ENCODE data around the gene NME5. TPM values are rescaled to one million over a fixed set of nuclear protein-coding genes. Genes with fewer than 3 reads are reported as not detected.

The NME5 gene
- total and polyA plus RNA-seq, 2 of the 13 experiments (the other 11 are each of a cell fraction or from before 2014, with no cell fraction given), result 0.18 TPM; not detected in 1

- BruUV-seq (replicated peaks), result TSS peak; percentile 77
- ATAC-seq, result peak; percentile 20
- TF ChIP-seq ZBED4 (CRISPR knock-in tag; IDR thresholded peaks at IDR 0.05; ENCODE audit: borderline replicate concordance) (no peak), MEF2D (CRISPR knock-in tag; IDR thresholded peaks at IDR 0.05) (0 out of 2 replicates have a peak, but pooled peaks have one; percentile 25), ZNF777 (CRISPR knock-in tag; IDR thresholded peaks at IDR 0.05) (0 out of 2 replicates have a peak, but pooled peaks have one; percentile 17), CHCHD3 (CRISPR knock-in tag; IDR thresholded peaks at IDR 0.05) (0 out of 2 replicates have a peak, but pooled peaks have one; percentile 53), ZNF687 (CRISPR knock-in tag; IDR thresholded peaks at IDR 0.05) (peak; percentile 8; the same call in 1 of the 2 replicates), ZNF746 (CRISPR knock-in tag; IDR thresholded peaks at IDR 0.05) (0 out of 2 replicates have a peak, but pooled peaks have one; percentile 4), NFE2L1 (CRISPR knock-in tag; IDR thresholded peaks at IDR 0.05; ENCODE audit: borderline replicate concordance) (no peak), REL (CRISPR knock-in tag; conservative IDR thresholded peaks at IDR 0.05) (0 out of 2 replicates have a peak, but pooled peaks have one; percentile 18), ZBTB43 (CRISPR knock-in tag; conservative IDR thresholded peaks at IDR 0.05) (0 out of 2 replicates have a peak, but pooled peaks have one; percentile 25), HMGXB4 (CRISPR knock-in tag; IDR thresholded peaks at IDR 0.05; ENCODE audit: borderline replicate concordance in 1 of 2, low read depth in 1 of 2) (no peak)
Observed at GRCh38 chr5:138179277-138179857, 40.1 kb upstream of the NME5 start.

More at GRCh38 chr5:138179277-138179857, 40.1 kb upstream of the NME5 start:
- Histone ChIP-seq H3K4me1 (ENCODE audit: insufficient read depth, low read length) (peaks cover 36% of the 10 kb centered on the region), H3K9ac (ENCODE audit: insufficient read depth, low read depth, low read length) (peak overlapping the region; percentile 83), H3K79me2 (ENCODE audit: insufficient read depth, low read length) (peaks cover 37% of the 10 kb centered on the region), H3K9me3 (ENCODE audit: low read length) (no peaks in the 10 kb centered on the region), H3K27ac (ENCODE audit: extremely low read length, insufficient read depth, low read length) (peak overlapping the region; percentile 96), H2AFZ (ENCODE audit: low read length) (no peak overlapping the region), H3K4me3 (replicated peaks in 1 of 3; ENCODE audit: insufficient read depth in 1 of 3, low read depth in 2 of 3, low read length in 3 of 3) (peak overlapping the region; percentile 63 to 92 (median 87)), H3K4me2 (ENCODE audit: low read depth, low read length) (peak overlapping the region; percentile 94), H3K36me3 (replicated peaks in 1 of 2; ENCODE audit: control insufficient read depth in 1 of 2, insufficient read depth in 2 of 2, low read length in 2 of 2) (peaks cover 17 to 40% of the 10 kb centered on the region in 2 experiments), H3K27me3 (ENCODE audit: control insufficient read depth in 1 of 2, insufficient read depth in 2 of 2, low read length in 2 of 2) (no peaks in the 10 kb centered on the region; a peak in 1 of 5 replicates), H4K20me1 (ENCODE audit: insufficient read depth, low read length) (no peaks in the 10 kb centered on the region)
- WGBS (ENCODE audit: low lambda C conversion rate), result 1% methylated on average over 23 of the region's 23 CpGs
- POLR2A ChIA-PET, result interaction anchor here (0.6 to 2.8 kb wide), 5 partner anchors 16 to 173 kb away, joined by 3 to 9 read pairs (median 5); partner anchors contain the start of genes CDC23, CDC25C and KDM3B
- DNase-seq (ENCODE audit: low spot score) (peak; percentile 8), FAIRE-seq (no peak)
- intact Hi-C loops (cut with micrococcal nuclease; ENCODE audit: unreplicated experiment), result loop anchor here (5.0 kb wide), 1 partner anchor 173 kb away; the partner anchor contains the start of gene KDM3B
- in situ Hi-C loops (cut with HindIII; ENCODE audit: extremely low pct_ligation_motif_present, low pct_unique_long_range_greater_than_20kb), result loop anchor here (25.0 kb wide), 1 partner anchor 233 kb away; no protein-coding TSS in a partner anchor
- CTCF ChIA-PET (ENCODE audit: low intra/inter-chr PET ratio, low total read pairs), result interaction anchor here (2.1 kb wide), 1 partner anchor 104 kb away, joined by 18 read pairs; no protein-coding TSS in a partner anchor
